Tongue (tissue), 2 donors: ENCODE measurements around the gene CACFD1. TPM values are rescaled to one million over a fixed set of nuclear protein-coding genes. Genes with fewer than 3 reads are reported as not detected.

Experiments used
- DNase-seq: peaks from one replicate; pipeline ENCODE4 v3.0.0-alpha.2; 2015
- total RNA-seq: library from RNA; depleted of rRNA; stranded (reverse); fragments of >200 nt; gene quantifications from one replicate; pipeline ENCODE4 v1.2.3, GENCODE V29; 2014

CACFD1 gene
- total RNA-seq, 1 donor from 2014 or later = 6.8 TPM

DNA sequence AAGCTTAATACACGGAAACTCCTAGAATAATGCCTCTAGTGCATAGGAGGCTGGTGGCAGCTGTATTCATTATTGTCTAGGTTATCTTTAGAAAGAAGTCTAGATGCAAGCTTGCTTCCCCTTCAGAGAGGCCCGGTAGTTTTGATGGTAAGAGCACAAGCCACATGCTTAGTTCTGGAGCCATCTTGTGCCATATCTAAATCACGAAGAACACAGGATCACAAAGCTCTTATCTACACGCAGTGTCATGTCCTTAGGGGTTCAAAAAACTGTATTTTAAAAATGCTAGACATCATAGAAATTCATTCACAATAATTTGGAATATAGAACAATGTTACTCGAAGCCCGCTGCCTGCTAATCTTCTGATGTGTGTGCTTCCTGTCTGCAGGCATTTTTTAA, 6.2 kb downstream of the CACFD1 start:
- no peak for DNase-seq

- DNase-seq = no peak
These were observed 7.3 kb downstream of the CACFD1 start for GRCh38 chr9:133467101-133467500.

GRCh38 chr9:133468374-133468773, 8.6 kb downstream of the CACFD1 start:
- no peak for DNase-seq

DNA sequence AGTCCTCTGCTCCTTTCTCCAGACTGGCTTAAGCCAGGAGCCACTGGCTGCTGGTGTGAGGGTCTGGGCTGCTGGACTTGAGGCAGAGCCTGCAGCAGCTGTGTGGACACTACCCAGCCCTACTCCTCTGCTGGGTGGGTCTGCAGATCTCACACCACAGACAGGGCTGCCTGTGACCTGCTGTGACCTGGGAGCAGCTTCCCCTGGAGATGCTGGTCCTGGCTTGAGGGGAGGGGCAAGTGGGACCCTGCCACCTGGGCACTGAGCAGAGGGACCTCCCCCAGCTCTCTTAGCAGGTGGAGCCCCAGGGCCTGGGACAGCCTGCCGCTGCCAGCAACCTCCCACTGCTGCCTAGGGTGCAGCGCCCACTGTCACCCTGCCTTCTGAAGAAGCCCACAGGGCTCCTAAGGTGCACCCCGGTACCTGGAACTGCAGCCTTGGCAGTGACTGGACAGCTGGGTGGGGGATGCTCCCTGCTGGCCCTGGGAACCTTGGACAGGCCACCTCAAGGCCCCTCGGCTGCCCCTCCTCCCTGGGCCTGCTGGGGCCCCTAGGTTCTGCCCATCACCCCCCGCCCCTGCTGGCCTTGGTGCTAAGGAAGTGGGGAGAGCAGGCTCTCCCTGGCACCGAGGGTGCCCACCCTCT, 9.1 kb downstream of the CACFD1 start:
- DNase-seq = no peak

- no peak for DNase-seq
These were observed 10.7 kb downstream of the CACFD1 start for GRCh38 chr9:133470427-133470924.

- DNase-seq = no peak
These were observed 11.2 kb downstream of the CACFD1 start for GRCh38 chr9:133470988-133471387.

- DNase-seq = no peak
These were observed 11.9 kb downstream of the CACFD1 start for GRCh38 chr9:133471551-133472276.

- DNase-seq = no peak
These were observed 12.5 kb downstream of the CACFD1 start for GRCh38 chr9:133472277-133472645.

- DNase-seq = no peak
These were observed 13.1 kb downstream of the CACFD1 start for GRCh38 chr9:133472753-133473378.

GRCh38 chr9:133473743-133474142, 14.0 kb downstream of the CACFD1 start:
- no peak for DNase-seq

- DNase-seq = no peak
These were observed 14.4 kb downstream of the CACFD1 start for GRCh38 chr9:133474215-133474614.

GRCh38 chr9:133474853-133475252, 15.1 kb downstream of the CACFD1 start:
- DNase-seq = no peak

- DNase-seq = no peak
These were observed 15.7 kb downstream of the CACFD1 start for GRCh38 chr9:133475292-133476012.

- DNase-seq = no peak
These were observed 16.5 kb downstream of the CACFD1 start for GRCh38 chr9:133476036-133476931.

GRCh38 chr9:133476941-133477340, 17.2 kb downstream of the CACFD1 start:
- no peak for DNase-seq

DNA sequence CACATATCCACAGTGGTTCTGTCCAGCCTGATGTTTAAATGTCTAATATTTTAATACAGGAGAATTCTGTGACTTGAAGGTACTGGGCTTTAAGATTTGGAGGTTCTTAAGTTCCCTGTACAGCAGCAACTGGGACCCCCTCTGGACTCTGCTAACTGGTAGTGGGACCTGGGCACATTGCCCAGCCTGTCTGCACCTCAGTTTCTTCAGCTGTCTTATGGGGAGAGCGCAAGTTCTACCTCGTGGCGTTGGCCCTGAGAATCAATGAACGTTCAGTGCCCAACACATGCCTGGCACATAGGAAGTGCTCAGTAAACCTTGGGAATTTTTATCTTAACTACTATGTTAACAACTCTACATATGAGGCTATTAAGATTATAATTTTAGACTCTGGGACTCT, 17.7 kb downstream of the CACFD1 start:
- DNase-seq = no peak

- DNase-seq = no peak
These were observed 18.4 kb downstream of the CACFD1 start for GRCh38 chr9:133477992-133478850.

DNA sequence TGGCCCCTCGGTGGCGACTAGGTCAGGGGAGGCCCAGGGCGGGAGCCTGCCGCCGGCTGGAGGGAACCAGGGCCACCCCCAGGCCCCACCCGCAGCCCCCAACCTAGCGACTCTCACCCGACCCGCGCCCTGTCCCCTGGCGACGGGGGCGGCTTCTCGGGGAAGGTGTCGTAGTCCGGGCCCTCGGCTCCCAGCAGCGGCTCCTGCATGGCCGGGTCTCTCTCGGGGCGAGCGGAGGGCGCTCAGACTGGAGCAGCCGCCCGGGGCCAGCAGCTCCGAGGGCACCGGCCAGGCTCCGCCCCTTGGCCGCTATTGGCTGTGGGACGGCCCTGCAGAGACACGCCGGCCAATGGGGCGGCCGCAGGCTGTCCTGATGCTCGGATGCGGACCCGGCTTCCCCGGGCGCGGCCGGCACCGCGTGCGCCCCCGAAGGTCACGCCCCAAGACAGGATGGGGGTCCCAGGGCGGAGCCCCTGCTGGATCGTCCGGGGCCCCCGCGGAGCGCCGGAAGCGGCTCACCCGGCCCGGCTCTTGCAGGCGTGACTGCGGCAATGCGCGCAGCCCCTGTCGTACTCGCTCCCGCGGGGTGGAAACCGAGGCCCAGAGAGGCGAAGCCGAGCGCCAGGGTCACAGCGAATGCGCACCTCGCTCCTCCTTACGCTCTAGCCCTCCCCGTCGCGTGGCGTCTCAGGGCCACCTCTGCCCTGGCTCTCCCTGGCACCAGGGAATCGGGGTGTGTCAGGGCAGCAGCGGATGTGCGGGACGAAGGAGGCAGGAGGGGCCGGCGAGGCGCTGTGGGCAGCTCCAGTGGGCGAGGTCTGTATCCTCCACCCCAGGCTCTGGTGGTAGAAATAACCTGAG, 19.3 kb downstream of the CACFD1 start, which contains the start of gene SLC2A6:
TSS of gene SLC2A6 (minus strand) at position 249 of the 861 bp plus-strand sequence. CDS start at position 209, 40 bp downstream.
- DNase-seq = peak; percentile 89

DNA sequence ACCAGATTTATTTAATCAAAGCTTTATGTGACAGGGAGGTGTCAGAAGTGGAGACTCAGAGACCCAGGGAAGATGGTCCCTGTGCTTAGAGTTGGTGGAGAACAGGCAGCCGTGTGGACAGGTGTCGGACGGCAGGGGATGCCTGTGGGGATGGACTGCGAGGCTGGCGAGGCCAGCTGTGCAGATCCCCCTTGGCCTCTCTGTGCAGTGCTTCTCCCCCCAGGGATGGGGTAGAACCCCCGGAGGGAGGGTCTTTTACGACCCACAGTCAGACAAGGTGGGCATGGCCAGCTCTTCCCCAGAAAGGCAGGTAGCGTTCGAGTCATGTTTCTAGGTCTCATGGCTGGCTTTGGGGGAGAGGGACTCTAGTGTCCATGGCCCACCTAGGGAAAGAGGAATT, 23.8 kb downstream of the CACFD1 start:
- DNase-seq = no peak
